ENCODE data around the gene POMGNT2.

The POMGNT2 gene

GRCh38 chr3:43104660-43105595 lies 951 bp downstream of the POMGNT2 start:
- no peak for DNase-seq
- in situ Hi-C loops (cut with HindIII; ENCODE audit: low pct_ligation_motif_present, low pct_unique_long_range_greater_than_20kb, low sequenced_read_pairs) = no loop called here

GRCh38 chr3:43104039-43104438 lies 1.8 kb downstream of the POMGNT2 start:
- in situ Hi-C loops (cut with HindIII; ENCODE audit: low pct_ligation_motif_present, low pct_unique_long_range_greater_than_20kb, low sequenced_read_pairs) = no loop called here
- DNase-seq = no peak

- in situ Hi-C loops (cut with HindIII; ENCODE audit: low pct_ligation_motif_present, low pct_unique_long_range_greater_than_20kb, low sequenced_read_pairs) = no loop called here
- no peak for DNase-seq
Measured at GRCh38 chr3:43102773-43103480, 3.0 kb downstream of the POMGNT2 start.

- in situ Hi-C loops (cut with HindIII; ENCODE audit: low pct_ligation_motif_present, low pct_unique_long_range_greater_than_20kb, low sequenced_read_pairs) = no loop called here
Measured at GRCh38 chr3:43098761-43099160, 7.1 kb downstream of the POMGNT2 start.

GRCh38 chr3:43097400-43098080 lies 8.3 kb downstream of the POMGNT2 start:
- no peak for DNase-seq
- in situ Hi-C loops (cut with HindIII; ENCODE audit: low pct_ligation_motif_present, low pct_unique_long_range_greater_than_20kb, low sequenced_read_pairs) = no loop called here

More at GRCh38 chr3:43098761-43099160, 7.1 kb downstream of the POMGNT2 start:
- DNase-seq = no peak

GRCh38 chr3:43096761-43097160 lies 9.1 kb downstream of the POMGNT2 start:
- DNase-seq = no peak
- in situ Hi-C loops (cut with HindIII; ENCODE audit: low pct_ligation_motif_present, low pct_unique_long_range_greater_than_20kb, low sequenced_read_pairs) = no loop called here

- DNase-seq = no peak
- in situ Hi-C loops (cut with HindIII; ENCODE audit: low pct_ligation_motif_present, low pct_unique_long_range_greater_than_20kb, low sequenced_read_pairs) = no loop called here
Measured at GRCh38 chr3:43095370-43095769, 10.5 kb downstream of the POMGNT2 start.

GRCh38 chr3:43094851-43095250 lies 11.0 kb downstream of the POMGNT2 start:
- no peak for DNase-seq
- in situ Hi-C loops (cut with HindIII; ENCODE audit: low pct_ligation_motif_present, low pct_unique_long_range_greater_than_20kb, low sequenced_read_pairs) = no loop called here

GRCh38 chr3:43094381-43094780 lies 11.5 kb downstream of the POMGNT2 start:
- in situ Hi-C loops (cut with HindIII; ENCODE audit: low pct_ligation_motif_present, low pct_unique_long_range_greater_than_20kb, low sequenced_read_pairs) = no loop called here
- no peak for DNase-seq

GRCh38 chr3:43093974-43094373 lies 11.9 kb downstream of the POMGNT2 start:
- in situ Hi-C loops (cut with HindIII; ENCODE audit: low pct_ligation_motif_present, low pct_unique_long_range_greater_than_20kb, low sequenced_read_pairs) = no loop called here
- DNase-seq = no peak

GRCh38 chr3:43093006-43093405 lies 12.9 kb downstream of the POMGNT2 start:
- in situ Hi-C loops (cut with HindIII; ENCODE audit: low pct_ligation_motif_present, low pct_unique_long_range_greater_than_20kb, low sequenced_read_pairs) = no loop called here

GRCh38 chr3:43091481-43091880 lies 14.4 kb downstream of the POMGNT2 start:
- in situ Hi-C loops (cut with HindIII; ENCODE audit: low pct_ligation_motif_present, low pct_unique_long_range_greater_than_20kb, low sequenced_read_pairs) = no loop called here
- DNase-seq = no peak

More at GRCh38 chr3:43093006-43093405, 12.9 kb downstream of the POMGNT2 start:
- DNase-seq = no peak

- in situ Hi-C loops (cut with HindIII; ENCODE audit: low pct_ligation_motif_present, low pct_unique_long_range_greater_than_20kb, low sequenced_read_pairs) = no loop called here
- no peak for DNase-seq
Measured at GRCh38 chr3:43090238-43090637, 15.6 kb downstream of the POMGNT2 start.

- DNase-seq = no peak
- in situ Hi-C loops (cut with HindIII; ENCODE audit: low pct_ligation_motif_present, low pct_unique_long_range_greater_than_20kb, low sequenced_read_pairs) = no loop called here
Measured at GRCh38 chr3:43089081-43089480, 16.8 kb downstream of the POMGNT2 start.

GRCh38 chr3:43087249-43087776 lies 18.6 kb downstream of the POMGNT2 start:
- DNase-seq = no peak
- in situ Hi-C loops (cut with HindIII; ENCODE audit: low pct_ligation_motif_present, low pct_unique_long_range_greater_than_20kb, low sequenced_read_pairs) = no loop called here

GRCh38 chr3:43086460-43087165 lies 19.3 kb downstream of the POMGNT2 start:
- in situ Hi-C loops (cut with HindIII; ENCODE audit: low pct_ligation_motif_present, low pct_unique_long_range_greater_than_20kb, low sequenced_read_pairs) = no loop called here
- no peak for DNase-seq

GRCh38 chr3:43082457-43082856 lies 23.4 kb downstream of the POMGNT2 start:
- DNase-seq = no peak
- in situ Hi-C loops (cut with HindIII; ENCODE audit: low pct_ligation_motif_present, low pct_unique_long_range_greater_than_20kb, low sequenced_read_pairs) = no loop called here

GRCh38 chr3:43081796-43082195 lies 24.1 kb downstream of the POMGNT2 start:
- no peak for DNase-seq
- in situ Hi-C loops (cut with HindIII; ENCODE audit: low pct_ligation_motif_present, low pct_unique_long_range_greater_than_20kb, low sequenced_read_pairs) = no loop called here
